IPS-20b (cell line): ENCODE results near the gene PYGO1.

Experiments used
- H3K27ac ChIP-seq: one replicate; pipeline ENCODE4 v1.5.1; 2013; ENCODE audit warnings: low read length
- H3K27me3 ChIP-seq: 2 replicates; pipeline ENCODE4 v1.6.1; 2013; ENCODE audit warnings: mild to moderate bottlenecking, low read length, inconsistent platforms; ENCODE audit not compliant: insufficient read depth
- H3K36me3 ChIP-seq: 2 replicates; pipeline ENCODE4 v1.6.1; 2013; ENCODE audit warnings: low read depth, mild to moderate bottlenecking, inconsistent platforms, low read length, moderate library complexity; ENCODE audit not compliant: insufficient read depth
- H3K4me1 ChIP-seq: 2 replicates; pipeline ENCODE4 v1.6.1; 2013; ENCODE audit warnings: mild to moderate bottlenecking, control low read depth, inconsistent platforms, low read length, moderate library complexity; ENCODE audit not compliant: insufficient read depth
- H3K4me3 ChIP-seq: 2 replicates; pipeline ENCODE4 v1.5.1; 2013; ENCODE audit warnings: mild to moderate bottlenecking, low read length, inconsistent platforms
- H3K9ac ChIP-seq: 2 replicates; pipeline ENCODE4 v1.6.1; 2013; ENCODE audit warnings: low read depth, mild to moderate bottlenecking, inconsistent platforms, low read length, moderate library complexity
- H3K9me3 ChIP-seq: 2 replicates; pipeline ENCODE4 v1.6.1; 2013; ENCODE audit warnings: mild to moderate bottlenecking, low read depth, low read length, inconsistent platforms; ENCODE audit not compliant: insufficient read depth

The PYGO1 gene, protein sequence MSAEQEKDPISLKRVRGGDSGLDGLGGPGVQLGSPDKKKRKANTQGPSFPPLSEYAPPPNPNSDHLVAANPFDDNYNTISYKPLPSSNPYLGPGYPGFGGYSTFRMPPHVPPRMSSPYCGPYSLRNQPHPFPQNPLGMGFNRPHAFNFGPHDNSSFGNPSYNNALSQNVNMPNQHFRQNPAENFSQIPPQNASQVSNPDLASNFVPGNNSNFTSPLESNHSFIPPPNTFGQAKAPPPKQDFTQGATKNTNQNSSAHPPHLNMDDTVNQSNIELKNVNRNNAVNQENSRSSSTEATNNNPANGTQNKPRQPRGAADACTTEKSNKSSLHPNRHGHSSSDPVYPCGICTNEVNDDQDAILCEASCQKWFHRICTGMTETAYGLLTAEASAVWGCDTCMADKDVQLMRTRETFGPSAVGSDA

GRCh38 chr15:55588070-55588814 lies at the start of gene PYGO1:
Gene PYGO1 (minus strand): TSS chr15:55588345. CDS start chr15:55587883, 462 bp downstream.
- peaks cover 74% of the 10 kb centered on the region for H3K27me3 ChIP-seq
- H3K9me3 ChIP-seq, result no peaks in the 10 kb centered on the region
- H3K27ac ChIP-seq, result no peak within 1 kb of the TSS
- H3K36me3 ChIP-seq, result no peaks in the 10 kb centered on the region
- peak within 1 kb of the TSS; percentile 78 for H3K4me3 ChIP-seq
- H3K4me1 ChIP-seq, result no peaks in the 10 kb centered on the region
- peak within 1 kb of the TSS; percentile 41; the same call in 1 of the 2 replicates for H3K9ac ChIP-seq

DNA sequence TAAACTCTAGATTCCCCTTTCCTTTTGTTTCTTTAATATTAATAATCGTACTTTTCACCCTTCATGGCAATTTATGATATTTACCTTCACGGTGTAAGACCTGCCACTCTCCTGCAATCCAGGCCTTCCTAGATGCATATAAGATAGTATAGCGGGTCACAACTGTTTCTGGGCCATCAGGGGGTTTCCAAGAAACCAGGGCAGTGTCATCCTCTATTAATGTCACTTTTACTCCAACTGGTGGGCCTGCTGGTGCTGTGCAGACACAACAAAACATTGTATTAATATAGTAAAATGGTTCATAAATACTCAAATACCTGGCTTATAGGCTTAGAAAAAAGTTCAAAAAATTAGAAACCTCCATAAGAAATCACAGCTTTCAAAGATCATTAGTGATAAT lies 48.9 kb upstream of the PYGO1 start:
- Histone ChIP-seq H3K4me1 (no peaks in the 10 kb centered on the region), H3K4me3 (no peak overlapping the region), H3K9me3 (no peaks in the 10 kb centered on the region), H3K27me3 (no peaks in the 10 kb centered on the region), H3K36me3 (peaks cover 41% of the 10 kb centered on the region), H3K9ac (no peak overlapping the region), H3K27ac (no peak overlapping the region)

DNA sequence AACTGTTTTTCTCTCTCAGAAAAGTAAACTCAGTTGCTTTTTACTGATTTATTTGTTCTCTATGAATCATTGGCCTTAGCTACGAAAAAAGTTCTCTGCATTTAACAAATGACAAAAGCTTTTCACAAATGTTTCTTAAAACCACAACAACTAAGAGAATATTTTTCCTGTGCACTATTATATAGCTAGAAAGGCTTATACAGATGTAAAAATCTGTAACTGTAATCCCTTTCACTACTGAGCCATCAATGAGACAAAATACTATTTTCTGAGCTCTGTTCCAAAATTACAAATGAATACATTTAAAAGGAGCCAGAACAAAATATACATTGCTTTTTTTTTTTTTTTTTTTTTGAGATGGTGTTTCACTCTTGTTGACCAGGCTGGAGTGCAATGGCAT lies 45.6 kb upstream of the PYGO1 start:
- no peaks in the 10 kb centered on the region for H3K4me1 ChIP-seq
- H3K9ac ChIP-seq, result no peak overlapping the region
- peaks cover 27% of the 10 kb centered on the region for H3K36me3 ChIP-seq
- no peak overlapping the region for H3K4me3 ChIP-seq
- no peaks in the 10 kb centered on the region for H3K27me3 ChIP-seq
- no peak overlapping the region for H3K27ac ChIP-seq
- no peaks in the 10 kb centered on the region for H3K9me3 ChIP-seq

GRCh38 chr15:55632434-55632833 lies 44.3 kb upstream of the PYGO1 start:
- Histone ChIP-seq H3K36me3 (peaks cover 17% of the 10 kb centered on the region), H3K4me3 (no peak overlapping the region), H3K27ac (no peak overlapping the region), H3K9me3 (no peaks in the 10 kb centered on the region), H3K4me1 (no peaks in the 10 kb centered on the region), H3K9ac (no peak overlapping the region), H3K27me3 (no peaks in the 10 kb centered on the region)

DNA sequence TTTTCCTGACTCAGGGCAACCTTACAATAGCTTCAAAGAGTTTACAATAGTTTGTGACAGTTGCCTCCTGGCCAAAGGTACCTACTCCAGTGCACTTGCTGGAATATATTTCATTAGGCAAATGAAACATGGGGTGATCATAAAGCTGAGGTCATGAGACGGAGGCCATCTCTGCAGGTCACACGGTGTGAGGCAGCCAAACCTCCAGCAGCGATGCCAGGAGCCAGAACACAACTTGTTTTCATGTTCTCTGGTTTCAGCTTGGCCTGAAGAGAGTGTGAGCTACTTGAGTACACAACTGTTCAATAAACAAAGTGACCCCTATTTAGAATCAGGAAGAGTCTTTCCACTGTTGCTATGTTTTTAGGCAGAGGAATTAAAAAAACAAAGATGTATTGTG lies 42.7 kb upstream of the PYGO1 start:
- no peaks in the 10 kb centered on the region for H3K27me3 ChIP-seq
- H3K9me3 ChIP-seq, result no peaks in the 10 kb centered on the region
- H3K9ac ChIP-seq, result no peak overlapping the region
- no peak overlapping the region for H3K27ac ChIP-seq
- H3K36me3 ChIP-seq, result peaks cover 12% of the 10 kb centered on the region; the same call in 1 of the 2 replicates
- H3K4me3 ChIP-seq, result no peak overlapping the region
- H3K4me1 ChIP-seq, result no peaks in the 10 kb centered on the region

DNA sequence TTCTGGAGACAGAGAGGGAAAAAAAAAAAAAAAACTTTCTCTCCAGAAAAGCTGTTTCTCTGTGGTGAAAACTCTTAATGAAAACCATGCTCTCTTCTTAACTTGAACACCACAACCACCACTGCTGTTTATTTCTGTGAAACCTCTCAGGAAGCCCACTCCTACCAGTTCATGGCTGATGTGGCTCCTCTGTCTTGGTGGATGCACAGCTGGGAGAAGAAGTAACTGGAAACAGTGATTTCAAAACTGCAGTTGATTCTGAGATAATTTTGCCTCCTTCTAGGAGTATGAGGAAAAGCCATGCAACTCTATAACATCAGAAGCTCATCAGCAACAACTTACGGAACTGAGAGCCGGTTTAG lies 40.2 kb upstream of the PYGO1 start:
- H3K4me1 ChIP-seq, result no peaks in the 10 kb centered on the region
- H3K9ac ChIP-seq, result no peak overlapping the region
- H3K4me3 ChIP-seq, result no peak overlapping the region
- no peaks in the 10 kb centered on the region for H3K9me3 ChIP-seq
- H3K27me3 ChIP-seq, result no peaks in the 10 kb centered on the region
- 0 out of 2 replicates have a peak, but pooled peaks cover 7% of the 10 kb centered on the region for H3K36me3 ChIP-seq
- H3K27ac ChIP-seq, result no peak overlapping the region

DNA sequence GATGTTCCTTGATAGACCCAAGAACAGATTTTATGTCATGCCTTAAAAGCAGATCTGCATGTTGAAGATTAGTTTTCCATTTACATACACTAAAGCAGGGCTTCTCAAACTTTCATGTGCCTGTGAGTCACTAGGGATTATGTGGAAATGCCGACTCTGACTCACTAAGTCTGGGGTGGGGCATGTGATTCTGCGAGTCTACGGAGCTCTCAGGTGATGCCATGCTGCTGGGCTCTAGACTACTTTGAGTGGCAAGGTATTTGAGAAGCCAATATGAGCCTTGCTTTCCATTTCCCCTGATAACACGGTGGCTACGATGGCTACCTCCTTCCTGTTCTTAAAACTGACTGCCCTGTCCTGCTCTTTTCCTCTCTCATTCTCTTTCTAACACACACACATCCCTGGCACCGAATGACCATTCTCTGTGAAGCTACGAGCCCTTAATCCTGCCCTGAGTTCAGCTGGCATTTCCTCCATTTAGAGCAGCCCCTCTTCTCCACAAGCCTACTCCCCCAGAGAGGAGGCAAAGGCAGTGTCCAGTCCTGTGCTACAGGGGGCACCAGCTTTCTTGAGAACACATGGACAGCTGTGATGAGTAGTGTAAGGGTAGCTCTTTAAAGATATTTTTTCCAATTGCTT lies 39.7 kb upstream of the PYGO1 start:
- H3K4me1 ChIP-seq, result no peaks in the 10 kb centered on the region
- H3K9ac ChIP-seq, result no peak overlapping the region
- H3K27ac ChIP-seq, result no peak overlapping the region

GRCh38 chr15:55619783-55620182 lies 31.6 kb upstream of the PYGO1 start:
- H3K9ac ChIP-seq, result no peak overlapping the region

More for the DNA sequence above, 39.7 kb upstream of the PYGO1 start:
- Histone ChIP-seq H3K27me3 (no peaks in the 10 kb centered on the region), H3K36me3 (0 out of 2 replicates have a peak, but pooled peaks cover 7% of the 10 kb centered on the region), H3K9me3 (no peaks in the 10 kb centered on the region), H3K4me3 (no peak overlapping the region)

DNA sequence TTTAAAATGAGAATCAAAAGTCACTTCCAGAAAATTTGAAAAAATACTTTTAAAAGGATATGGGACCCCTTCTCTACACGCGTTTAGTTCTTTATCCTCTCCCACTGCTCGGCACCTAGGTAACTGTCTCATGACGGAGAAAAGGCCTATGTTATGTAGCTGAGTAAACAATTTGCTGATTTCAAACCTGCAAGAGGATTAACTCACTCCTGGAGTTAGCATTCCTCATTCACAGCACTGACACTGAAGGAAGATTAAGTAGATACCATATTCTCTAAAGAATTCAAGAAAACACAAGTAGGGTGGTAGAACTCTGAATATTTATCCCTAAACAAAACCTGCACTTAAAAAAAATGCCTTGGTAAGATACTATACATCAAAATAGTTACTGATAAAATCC lies 30.2 kb upstream of the PYGO1 start:
- no peaks in the 10 kb centered on the region for H3K27me3 ChIP-seq
- no peak overlapping the region for H3K9ac ChIP-seq
- no peaks in the 10 kb centered on the region for H3K9me3 ChIP-seq
- no peaks in the 10 kb centered on the region for H3K36me3 ChIP-seq
- H3K4me1 ChIP-seq, result peaks cover 23% of the 10 kb centered on the region; the same call in 1 of the 2 replicates
- no peak overlapping the region for H3K27ac ChIP-seq
- no peak overlapping the region for H3K4me3 ChIP-seq

More at GRCh38 chr15:55619783-55620182, 31.6 kb upstream of the PYGO1 start:
- Histone ChIP-seq H3K27ac (no peak overlapping the region), H3K4me3 (no peak overlapping the region), H3K4me1 (peaks cover 18% of the 10 kb centered on the region; the same call in 1 of the 2 replicates), H3K27me3 (no peaks in the 10 kb centered on the region), H3K9me3 (no peaks in the 10 kb centered on the region), H3K36me3 (no peaks in the 10 kb centered on the region)

DNA sequence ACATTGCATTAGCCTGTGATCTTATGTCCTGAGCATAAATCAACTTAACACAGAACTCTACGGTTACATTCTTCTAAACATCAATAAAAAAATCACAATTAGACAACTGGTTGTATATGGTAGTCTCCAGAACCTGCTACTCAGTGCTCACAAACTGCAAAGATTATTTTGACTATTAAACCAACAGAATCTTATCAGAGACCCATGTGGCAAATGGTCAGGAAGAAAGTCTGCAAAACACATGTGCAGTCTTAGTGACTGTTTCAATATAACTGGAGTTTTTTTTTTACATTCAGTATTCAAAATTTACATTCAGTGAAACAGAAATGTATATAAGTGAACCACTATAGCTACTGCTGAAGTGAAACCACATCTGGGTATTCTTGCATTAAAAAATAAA lies 27.3 kb upstream of the PYGO1 start:
- H3K9ac ChIP-seq, result no peak overlapping the region
- no peak overlapping the region for H3K4me3 ChIP-seq
- H3K27ac ChIP-seq, result no peak overlapping the region
- peaks cover 23% of the 10 kb centered on the region; the same call in 1 of the 2 replicates for H3K4me1 ChIP-seq
- H3K36me3 ChIP-seq, result no peaks in the 10 kb centered on the region
- H3K27me3 ChIP-seq, result no peaks in the 10 kb centered on the region
- H3K9me3 ChIP-seq, result no peaks in the 10 kb centered on the region

DNA sequence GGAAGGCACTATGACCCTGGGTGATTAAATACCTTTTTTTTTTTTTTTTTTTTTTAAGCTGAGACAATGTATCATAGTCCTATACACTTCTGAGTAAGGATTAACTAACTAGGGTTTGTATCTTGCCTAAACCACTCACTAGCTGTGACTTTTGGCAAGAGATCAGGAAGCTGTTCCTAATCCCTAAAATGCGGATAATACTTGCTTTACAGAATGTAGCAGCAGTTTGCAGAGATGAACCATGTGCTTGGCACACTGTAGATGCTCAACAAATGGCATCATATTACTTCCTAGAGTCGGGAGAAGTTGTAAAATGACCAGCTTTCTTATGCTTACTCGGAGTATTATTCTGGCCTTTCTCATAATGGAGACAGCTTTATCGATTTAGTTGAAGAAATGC lies 25.6 kb upstream of the PYGO1 start:
- Histone ChIP-seq H3K9ac (no peak overlapping the region), H3K36me3 (no peaks in the 10 kb centered on the region)

More for the DNA sequence above, 25.6 kb upstream of the PYGO1 start:
- no peaks in the 10 kb centered on the region for H3K27me3 ChIP-seq
- H3K9me3 ChIP-seq, result no peaks in the 10 kb centered on the region
- no peak overlapping the region for H3K27ac ChIP-seq
- H3K4me1 ChIP-seq, result peaks cover 19% of the 10 kb centered on the region; the same call in 1 of the 2 replicates
- no peak overlapping the region for H3K4me3 ChIP-seq
